ENCODE measurements around the gene NAP1L4.

The NAP1L4 gene

GRCh38 chr11:3010521-3011275 is 18.6 kb upstream of the NAP1L4 start:
- no peak for DNase-seq (ENCODE audit: low read depth)

GRCh38 chr11:3010004-3010403 is 17.9 kb upstream of the NAP1L4 start:
- no peak for DNase-seq (ENCODE audit: low read depth)

- DNase-seq (ENCODE audit: low read depth) = no peak
These were observed 17.4 kb upstream of the NAP1L4 start for GRCh38 chr11:3009481-3009880.

GRCh38 chr11:3008746-3009336 is 16.7 kb upstream of the NAP1L4 start:
- DNase-seq (ENCODE audit: low read depth) = no peak

GRCh38 chr11:3007404-3008010 is 15.4 kb upstream of the NAP1L4 start:
- DNase-seq (ENCODE audit: low read depth) = no peak

GRCh38 chr11:3006505-3007260 is 14.6 kb upstream of the NAP1L4 start:
- no peak for DNase-seq (ENCODE audit: low read depth)

GRCh38 chr11:3004481-3004880 is 12.4 kb upstream of the NAP1L4 start:
- no peak for DNase-seq (ENCODE audit: low read depth)

GRCh38 chr11:3003396-3004231 is 11.5 kb upstream of the NAP1L4 start:
- DNase-seq (ENCODE audit: low read depth) = no peak

GRCh38 chr11:3002871-3003270 is 10.7 kb upstream of the NAP1L4 start:
- DNase-seq (ENCODE audit: low read depth) = no peak

- no peak for DNase-seq (ENCODE audit: low read depth)
These were observed 10.3 kb upstream of the NAP1L4 start for GRCh38 chr11:3002351-3002861.

- DNase-seq (ENCODE audit: low read depth) = no peak
These were observed 9.4 kb upstream of the NAP1L4 start for GRCh38 chr11:3001496-3001895.

- DNase-seq (ENCODE audit: low read depth) = no peak
These were observed 8.2 kb upstream of the NAP1L4 start for GRCh38 chr11:3000032-3000961.

- no peak for DNase-seq (ENCODE audit: low read depth)
These were observed 7.4 kb upstream of the NAP1L4 start for GRCh38 chr11:2999464-2999998.

GRCh38 chr11:2998073-2998850 is 6.1 kb upstream of the NAP1L4 start:
- DNase-seq (ENCODE audit: low read depth) = no peak

GRCh38 chr11:2997406-2997805 is 5.3 kb upstream of the NAP1L4 start:
- no peak for DNase-seq (ENCODE audit: low read depth)

- no peak for DNase-seq (ENCODE audit: low read depth)
These were observed 4.8 kb upstream of the NAP1L4 start for GRCh38 chr11:2996976-2997375.

GRCh38 chr11:2995893-2996554 is 3.9 kb upstream of the NAP1L4 start:
- no peak for DNase-seq (ENCODE audit: low read depth)

GRCh38 chr11:2995031-2995561 is 3.0 kb upstream of the NAP1L4 start:
- DNase-seq (ENCODE audit: low read depth) = no peak

- DNase-seq (ENCODE audit: low read depth) = no peak
These were observed 2.2 kb upstream of the NAP1L4 start for GRCh38 chr11:2994336-2994730.
